ENCODE measurements around the gene SYNM. TPM values are rescaled to one million over a fixed set of nuclear protein-coding genes. Genes with fewer than 3 reads are reported as not detected.

Gene SYNM
- total and polyA plus RNA-seq, 2 of the 8 experiments (the other 6 are each of a cell fraction or from before 2014, with no cell fraction given): 0.89 to 2.0 TPM

DNA sequence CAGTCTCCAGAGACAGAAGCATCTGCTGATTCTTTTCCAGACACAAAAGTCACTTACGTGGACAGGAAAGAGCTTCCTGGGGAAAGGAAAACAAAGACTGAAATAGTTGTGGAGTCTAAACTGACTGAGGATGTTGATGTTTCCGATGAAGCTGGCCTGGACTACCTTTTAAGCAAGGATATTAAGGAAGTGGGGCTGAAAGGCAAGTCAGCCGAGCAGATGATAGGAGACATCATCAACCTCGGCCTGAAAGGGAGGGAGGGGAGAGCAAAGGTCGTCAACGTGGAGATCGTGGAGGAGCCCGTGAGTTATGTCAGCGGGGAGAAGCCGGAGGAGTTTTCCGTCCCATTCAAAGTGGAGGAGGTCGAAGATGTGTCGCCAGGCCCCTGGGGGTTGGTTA is 25.4 kb downstream of the SYNM start:
- H3K4me2 ChIP-seq (ENCODE audit: insufficient read depth in 1 of 2, low read depth in 2 of 2, low read length in 2 of 2): no peak overlapping the region
- no peak overlapping the region for H3K27ac ChIP-seq (ENCODE audit: low read depth, low read length)
- H3K79me1 ChIP-seq (ENCODE audit: low read depth, low read length): no peaks in the 10 kb centered on the region
- POLR2A ChIA-PET (ENCODE audit: partially characterized antibody): no interaction called here
- 94% methylated on average over 13 of the region's 13 CpGs; no CpG with 5 or more reads in 1 of the 2 experiments for WGBS, 2 experiments (ENCODE audit: extremely low coverage in 1 of 2, insufficient coverage in 1 of 2, insufficient read length in 1 of 2, insufficient replicate concordance in 2 of 2, low coverage in 1 of 2, low lambda C conversion rate in 2 of 2, missing lambda C conversion rate in 1 of 2)
- H4K8ac ChIP-seq (ENCODE audit: extremely low read depth, insufficient read depth, low read length): no peak overlapping the region
- H2BK120ac ChIP-seq (replicated peaks; ENCODE audit: low read depth, low read length): no peak overlapping the region
- no peaks in the 10 kb centered on the region for H3K9me3 ChIP-seq (ENCODE audit: insufficient read depth in 2 of 2, low read depth in 1 of 2, low read length in 1 of 2)
- no peak for DNase-seq (ENCODE audit: low read depth in 1 of 2, low spot score in 2 of 2)
- H3K23me2 ChIP-seq (ENCODE audit: low read depth, low read length): no peaks in the 10 kb centered on the region
- no peak overlapping the region for H3K9ac ChIP-seq (replicated peaks in 1 of 4; ENCODE audit: extremely low read depth in 1 of 4, low read depth in 3 of 4, low read length in 3 of 4)
- no peak overlapping the region for H3K14ac ChIP-seq (ENCODE audit: insufficient read length)
- no peak overlapping the region for H2AK5ac ChIP-seq (ENCODE audit: low read depth, low read length)
- no peak overlapping the region for H3K56ac ChIP-seq (replicated peaks; ENCODE audit: insufficient read length, low read depth, low read length)
- CTCF ChIA-PET (ENCODE audit: partially characterized antibody): interaction anchor here (1.7 to 3.5 kb wide), 3 partner anchors 12 to 29 kb away, joined by 4 to 11 read pairs (median 10); no protein-coding TSS in a partner anchor
- TF ChIP-seq, protein P1, sequence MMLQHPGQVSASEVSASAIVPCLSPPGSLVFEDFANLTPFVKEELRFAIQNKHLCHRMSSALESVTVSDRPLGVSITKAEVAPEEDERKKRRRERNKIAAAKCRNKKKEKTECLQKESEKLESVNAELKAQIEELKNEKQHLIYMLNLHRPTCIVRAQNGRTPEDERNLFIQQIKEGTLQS (IDR thresholded peaks at IDR 0.05; ENCODE audit: insufficient read depth, low read depth, low read length): no peak
- H3K18ac ChIP-seq (ENCODE audit: extremely low read depth, low read length): no peak overlapping the region
- H2BK12ac ChIP-seq (ENCODE audit: low read depth, low read length): no peak overlapping the region
- H3K36me3 ChIP-seq (ENCODE audit: control insufficient read depth in 2 of 4, insufficient read depth in 4 of 4, low read length in 3 of 4): no peaks in the 10 kb centered on the region
- no peak overlapping the region for H3K4ac ChIP-seq (replicated peaks; ENCODE audit: insufficient read length, low read depth, low read length)
- no peak overlapping the region for H3K4me3 ChIP-seq (ENCODE audit: extremely low read depth in 1 of 4, insufficient read depth in 2 of 4, low read depth in 3 of 4, low read length in 4 of 4)
- H2BK20ac ChIP-seq (ENCODE audit: low read length): no peak overlapping the region
- no peak for FAIRE-seq
- no peak overlapping the region for H3K23ac ChIP-seq (ENCODE audit: insufficient read length)
- no peak overlapping the region for H4K91ac ChIP-seq (replicated peaks; ENCODE audit: insufficient read length, low read length)
- H4K20me1 ChIP-seq (replicated peaks in 1 of 2; ENCODE audit: control insufficient read depth in 1 of 2, insufficient read depth in 2 of 2, low read length in 2 of 2): no peaks in the 10 kb centered on the region
- no peak overlapping the region for H2BK5ac ChIP-seq (ENCODE audit: low read depth, low read length)
- no peaks in the 10 kb centered on the region for H3K79me2 ChIP-seq (ENCODE audit: control insufficient read depth in 1 of 2, insufficient read depth in 2 of 2, low read length in 2 of 2)
- H3K27me3 ChIP-seq (replicated peaks in 1 of 4; ENCODE audit: control insufficient read depth in 3 of 4, extremely low read depth in 1 of 4, insufficient read depth in 3 of 4, low read length in 3 of 4): no peaks in the 10 kb centered on the region
- H2AFZ ChIP-seq (ENCODE audit: low read length): no peak overlapping the region
- H2BK15ac ChIP-seq (ENCODE audit: low read length): no peak overlapping the region
- no peak overlapping the region for H4K5ac ChIP-seq (ENCODE audit: insufficient read length, low read depth, low read length)
- H3K4me1 ChIP-seq (replicated peaks in 1 of 4; ENCODE audit: control insufficient read depth in 3 of 4, insufficient read depth in 4 of 4, low read length in 3 of 4): peaks cover 0 to 3% (median 0%) of the 10 kb centered on the region in 4 experiments; a peak in 1 of 7 replicates
